Measurements from ENCODE around the gene IP6K2. TPM values are rescaled to one million over a fixed set of nuclear protein-coding genes. Genes with fewer than 3 reads are reported as not detected.

The IP6K2 gene
- total RNA-seq = 53.0 and 55.1 TPM in 2 replicates

GRCh38 chr3:48716982-48717746, at the start of gene IP6K2:
TSS of gene IP6K2 (minus strand) at chr3:48717221. CDS start at chr3:48695291, 21,930 bp downstream.

GRCh38 chr3:48685603-48686511, 31.2 kb downstream of the IP6K2 start, which contains the start of gene NCKIPSD:
TSS of gene NCKIPSD (minus strand) at chr3:48685915. CDS start at chr3:48685807, 108 bp downstream.

GRCh38 chr3:48662753-48663488, 54.1 kb downstream of the IP6K2 start, which contains the start of gene CELSR3:
TSS of gene CELSR3 (minus strand) at chr3:48662886. CDS start at chr3:48662634, 252 bp downstream.

Other genes with a start within 250 kb of the IP6K2 start
- 173 and 174 TPM in 2 replicates for gene SHISA5, start 213.0 kb downstream of the IP6K2 start, total RNA-seq
- 10.7 and 12.0 TPM in 2 replicates for gene PFKFB4, start 160.4 kb downstream of the IP6K2 start, total RNA-seq
- gene UCN2, start 153.4 kb downstream of the IP6K2 start, total RNA-seq = 6.1 and 6.7 TPM in 2 replicates
- 121 and 323 TPM in 2 replicates for gene COL7A1, start 121.9 kb downstream of the IP6K2 start, total RNA-seq
- 599 and 603 TPM in 2 replicates for gene UQCRC1, start 107.6 kb downstream of the IP6K2 start, total RNA-seq
- gene TMEM89, start 95.5 kb downstream of the IP6K2 start, total RNA-seq = not detected in 2 replicates
- gene SLC26A6, start 81.8 kb downstream of the IP6K2 start, total RNA-seq = 52.5 and 53.9 TPM in 2 replicates
- gene CELSR3, start 54.3 kb downstream of the IP6K2 start, total RNA-seq = 1.0 and 1.1 TPM in 2 replicates
- 15.8 and 19.2 TPM in 2 replicates for gene NCKIPSD, start 31.3 kb downstream of the IP6K2 start, total RNA-seq
- gene PRKAR2A, start 130.7 kb upstream of the IP6K2 start, total RNA-seq = 26.9 and 29.5 TPM in 2 replicates
- gene SLC25A20, start 181.7 kb upstream of the IP6K2 start, total RNA-seq = 8.1 and 15.5 TPM in 2 replicates
- 51.1 and 69.0 TPM in 2 replicates for gene ARIH2, start 201.6 kb upstream of the IP6K2 start, total RNA-seq

Data from hair follicular keratinocyte (primary cell).